Myocyte (in vitro differentiated cells): ENCODE measurements around the gene PLXNC1. TPM values are rescaled to one million over a fixed set of nuclear protein-coding genes. Genes with fewer than 3 reads are reported as not detected.
A peak's percentile ranks its signal among the peaks of the same experiment; 100 is the strongest.
"Not testable (repeated sequence)": the region's sequence is repeated elsewhere in the genome, so short reads cannot be mapped to it uniquely, and the experiment has no call there.

Source experiments
- DNase-seq: peaks from one replicate; pipeline ENCODE4 v3.0.0-alpha.2; 2012; ENCODE audit warnings: low read depth
- total RNA-seq: library from RNA; depleted of rRNA; stranded (reverse); fragments of >200 nt; gene quantifications from 2 replicates; pipeline ENCODE4 v1.2.3, GENCODE V29; 2014

The PLXNC1 gene
- total RNA-seq, 1 donor from 2014 or later = 0.37 TPM

- no peak for DNase-seq
Measured at GRCh38 chr12:94286583-94287244, 138.3 kb downstream of the PLXNC1 start.

DNA sequence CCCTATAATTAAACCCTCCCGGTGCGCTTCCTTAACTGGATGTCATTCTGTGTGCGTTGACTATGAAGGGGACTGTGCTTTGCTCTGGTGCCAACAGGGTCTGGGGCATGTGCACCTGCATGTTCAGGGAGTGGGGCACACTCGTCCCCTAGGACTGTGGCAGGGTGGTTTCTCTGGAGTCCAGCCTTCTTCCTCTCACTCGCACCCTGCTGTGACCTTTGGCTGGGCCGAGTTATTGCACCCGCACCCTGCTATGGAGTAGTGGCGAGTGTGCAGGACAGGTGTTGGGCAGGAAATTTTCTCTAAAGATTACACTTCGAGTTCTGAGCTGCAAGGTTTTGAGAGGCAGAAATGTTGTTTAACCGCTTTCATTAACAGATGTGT lies 138.9 kb downstream of the PLXNC1 start:
- no peak for DNase-seq

DNA sequence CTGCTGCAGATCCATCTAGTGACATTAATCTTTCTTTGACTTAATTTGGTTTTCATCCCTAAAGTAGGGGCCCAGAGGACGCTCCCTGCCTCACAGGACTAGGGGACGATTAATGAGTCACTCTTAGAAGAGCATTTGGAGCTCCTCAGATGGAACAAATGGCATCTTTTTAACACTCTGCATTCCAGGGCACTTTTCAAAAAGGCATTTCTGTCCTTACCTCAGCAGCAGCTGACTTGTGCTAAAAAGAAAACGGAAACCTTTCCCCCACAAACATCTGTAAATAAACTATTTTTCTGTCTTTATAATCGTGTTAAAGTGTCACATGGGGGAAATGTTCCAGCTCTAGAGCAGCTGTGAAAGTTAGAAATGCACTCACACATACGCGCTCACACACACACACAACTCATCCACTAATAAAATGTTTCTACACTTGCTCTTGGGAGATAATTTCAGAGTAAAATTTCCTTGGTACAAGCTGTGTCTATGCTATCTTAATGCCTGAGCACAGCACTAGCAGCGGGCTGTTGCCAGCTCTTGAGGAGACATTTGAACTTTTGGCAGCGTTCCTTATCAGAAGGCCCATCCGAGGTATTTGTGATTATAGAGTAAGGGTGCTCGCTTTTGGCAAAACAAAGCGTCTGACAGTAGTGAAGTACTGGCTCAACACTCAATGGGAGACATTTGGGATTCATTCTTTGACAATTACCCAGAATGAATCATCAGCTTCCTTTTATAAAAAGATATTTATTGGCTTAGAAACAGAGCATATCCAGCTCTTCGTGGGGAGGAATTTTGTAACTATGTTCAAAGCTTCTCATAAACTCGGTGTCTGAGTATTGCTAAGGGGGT lies 141.3 kb downstream of the PLXNC1 start:
- peak; percentile 48 for DNase-seq

DNA sequence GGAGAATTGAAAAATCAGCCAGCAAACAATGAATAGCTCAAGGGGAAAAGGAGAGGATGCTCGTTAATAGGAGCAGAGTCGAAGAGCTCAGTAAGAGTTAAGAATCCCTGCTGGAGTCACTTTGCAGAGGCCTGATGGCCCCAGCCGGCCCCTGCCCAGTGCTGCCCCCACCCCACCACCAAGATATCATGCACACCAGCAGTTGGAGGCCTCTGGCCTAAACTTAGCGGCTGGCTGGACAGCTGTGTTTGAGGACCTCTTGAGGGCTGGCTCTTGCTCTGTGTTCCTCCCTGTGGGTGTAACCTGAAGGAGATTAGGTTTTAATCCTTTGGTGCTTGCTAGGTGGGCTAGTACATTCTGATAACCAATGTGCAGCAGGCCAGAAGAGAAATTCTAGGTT lies 142.0 kb downstream of the PLXNC1 start:
- DNase-seq = peak; percentile 72

GRCh38 chr12:94297096-94297699 lies 148.8 kb downstream of the PLXNC1 start:
- DNase-seq = no peak

GRCh38 chr12:94297876-94298505 lies 149.6 kb downstream of the PLXNC1 start:
- DNase-seq = no peak

DNA sequence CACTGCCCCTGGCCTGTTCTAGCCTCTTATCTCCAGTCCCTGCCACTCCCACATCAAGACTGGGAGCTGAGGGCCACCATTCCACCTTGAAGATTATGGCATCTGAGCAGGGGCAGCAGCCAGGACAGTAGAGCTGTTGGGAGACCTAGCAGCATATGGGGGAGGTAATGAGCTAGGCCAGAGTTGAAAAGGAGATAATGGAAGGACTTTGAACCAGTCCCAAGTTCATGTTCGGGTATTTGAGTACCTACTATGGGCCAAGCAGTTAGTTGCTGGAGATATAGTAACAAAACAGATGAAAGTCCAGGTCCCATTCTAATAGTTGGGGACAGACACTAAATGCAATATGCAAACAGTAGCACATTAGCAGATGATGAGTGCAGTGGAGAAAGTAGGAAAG lies 151.5 kb downstream of the PLXNC1 start:
- no peak for DNase-seq

DNA sequence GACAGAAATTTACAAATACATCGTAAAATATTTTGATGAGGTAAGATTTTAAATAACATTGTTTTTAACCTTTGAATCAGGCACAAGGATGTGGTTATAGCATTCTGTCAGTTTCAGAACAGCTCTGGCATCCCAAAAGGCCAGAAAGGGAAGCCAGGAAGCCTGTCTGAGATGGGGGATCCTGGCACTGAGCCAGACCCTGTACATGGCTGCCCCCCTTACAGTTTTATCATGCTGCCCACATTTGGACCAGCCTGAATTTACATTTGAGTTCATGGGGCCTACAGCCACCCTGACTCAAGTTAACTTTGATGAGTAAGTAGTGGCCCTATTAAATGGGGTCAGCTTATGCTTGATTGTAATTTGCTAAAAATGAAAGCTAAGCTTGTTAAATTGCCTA lies 155.6 kb downstream of the PLXNC1 start:
- DNase-seq = no peak

- DNase-seq = peak; percentile 55
Measured at GRCh38 chr12:94304566-94305061, 156.2 kb downstream of the PLXNC1 start.

GRCh38 chr12:94305130-94305957 lies 157.0 kb downstream of the PLXNC1 start:
- no peak for DNase-seq

- no peak for DNase-seq
Measured at GRCh38 chr12:94308612-94309011, 160.2 kb downstream of the PLXNC1 start.

DNA sequence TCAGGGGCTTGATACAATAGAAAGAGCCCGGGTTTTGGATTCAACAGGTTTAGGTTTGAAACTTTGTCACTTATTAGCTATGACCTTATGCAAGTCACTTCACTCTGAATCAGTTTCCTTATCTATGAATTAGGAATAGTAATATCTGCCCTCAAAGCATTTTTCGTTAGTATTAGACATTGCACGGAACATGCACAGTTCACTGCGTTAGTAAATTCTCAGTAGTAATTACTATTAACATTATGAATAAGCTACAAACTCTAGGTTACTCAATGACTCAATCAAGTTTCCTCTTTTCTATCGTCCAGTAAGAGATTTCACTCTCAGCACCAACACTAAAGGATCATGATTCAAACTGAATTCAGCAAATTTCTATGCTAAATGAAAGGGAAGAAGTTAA lies 161.0 kb downstream of the PLXNC1 start:
- DNase-seq = no peak

- no peak for DNase-seq
Measured at GRCh38 chr12:94312378-94312777, 164.0 kb downstream of the PLXNC1 start.

DNA sequence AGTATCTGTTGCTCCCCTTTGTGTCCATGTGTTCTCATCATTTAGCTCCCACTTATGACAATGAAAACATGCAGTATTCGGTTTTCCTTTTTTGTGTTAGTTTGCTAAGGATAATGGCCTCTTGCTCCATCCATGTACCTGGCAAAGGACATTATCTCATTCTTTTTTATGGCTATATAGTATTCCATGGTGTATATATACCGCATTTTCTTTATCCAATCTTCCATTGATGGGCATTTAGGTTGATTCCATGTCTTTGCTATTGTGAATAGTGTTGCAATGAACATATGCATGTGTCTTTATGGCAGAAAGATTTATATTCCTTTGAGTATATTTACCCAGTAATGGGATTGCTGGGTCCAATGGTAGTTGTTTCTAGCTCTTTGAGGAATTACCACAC lies 168.2 kb downstream of the PLXNC1 start:
- not testable (repeated sequence) for DNase-seq

GRCh38 chr12:94318181-94318580 lies 169.8 kb downstream of the PLXNC1 start:
- DNase-seq = no peak

- DNase-seq = no peak
Measured at GRCh38 chr12:94320109-94320508, 171.7 kb downstream of the PLXNC1 start.

DNA sequence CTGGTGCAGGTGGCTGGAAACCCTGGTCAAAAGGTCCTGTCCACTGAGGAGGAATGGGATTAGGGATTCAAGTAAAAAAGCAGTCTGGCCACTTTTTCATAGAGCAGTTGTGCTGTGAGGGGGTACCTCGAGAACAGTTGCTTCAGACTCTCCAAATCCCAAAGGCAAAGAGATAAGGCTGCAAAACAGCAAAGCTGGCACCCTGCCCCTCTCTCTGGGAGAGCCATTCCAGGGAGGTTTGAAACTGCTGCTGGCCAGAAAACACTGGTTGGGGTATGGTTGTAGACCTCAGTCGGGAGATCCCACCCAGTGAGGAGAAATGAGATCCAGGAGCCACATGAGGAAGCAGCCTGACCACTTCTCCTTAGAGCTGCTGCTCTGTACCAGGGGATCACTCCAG lies 174.0 kb downstream of the PLXNC1 start:
- DNase-seq = no peak

DNA sequence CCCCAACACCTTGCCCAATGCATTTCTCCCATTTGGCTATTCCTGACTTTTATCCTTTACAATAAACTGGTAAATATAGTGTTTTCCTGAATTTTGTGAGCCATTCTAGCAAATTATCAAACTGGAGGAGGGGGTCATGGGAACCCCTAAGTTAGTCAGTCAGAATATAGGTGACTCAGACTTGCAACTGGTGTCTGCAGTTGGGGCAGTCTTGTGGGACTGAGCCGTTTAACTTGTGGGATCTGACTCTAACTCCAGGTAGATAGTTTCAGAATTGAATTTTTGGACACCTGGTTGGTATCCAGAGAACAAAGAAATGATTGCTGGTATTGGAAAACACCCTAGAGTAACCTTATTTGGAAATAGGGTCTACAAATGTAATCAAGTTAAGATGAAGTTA lies 177.9 kb downstream of the PLXNC1 start:
- no peak for DNase-seq

DNA sequence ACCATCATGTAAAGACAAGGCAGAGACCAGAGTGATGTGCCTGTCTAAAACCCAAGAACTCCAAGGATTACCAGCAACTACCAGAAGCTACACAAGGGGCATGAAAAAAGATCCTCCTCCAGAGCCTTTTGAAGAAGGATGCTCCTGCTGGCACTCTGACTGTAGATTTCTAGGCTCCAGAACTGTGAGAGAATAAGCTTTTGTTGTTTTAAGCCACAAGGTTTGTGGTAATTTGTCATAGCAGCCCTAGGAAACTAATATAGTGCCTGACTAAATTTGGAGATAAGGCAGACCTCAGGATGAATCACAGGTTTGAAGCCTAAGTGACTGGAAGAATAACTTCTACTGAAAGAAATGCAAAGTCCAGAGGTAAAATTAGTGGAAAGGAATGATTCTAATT lies 178.3 kb downstream of the PLXNC1 start:
- DNase-seq = peak; percentile 84

- DNase-seq = no peak
Measured at GRCh38 chr12:94327809-94328208, 179.4 kb downstream of the PLXNC1 start.

DNA sequence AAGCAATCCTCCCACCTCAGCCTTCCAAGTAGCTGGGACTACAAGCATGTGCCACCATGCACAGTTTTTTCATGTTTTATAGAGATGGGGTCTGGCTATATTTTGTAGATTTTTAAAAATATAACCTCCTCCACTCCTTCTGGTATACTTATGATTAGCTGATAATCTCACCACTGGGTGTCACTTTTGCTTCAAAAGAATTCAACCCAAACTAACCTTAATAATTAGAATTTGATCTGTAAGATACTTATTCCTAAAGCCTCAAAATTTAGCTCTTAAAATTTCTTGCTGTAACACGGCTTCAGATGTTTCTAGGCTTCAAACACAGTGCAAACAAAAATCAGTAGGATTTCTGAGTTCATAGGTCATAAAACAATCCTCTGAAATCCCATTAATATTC lies 181.0 kb downstream of the PLXNC1 start:
- DNase-seq = no peak
